Stomach (tissue), 9 donors: ENCODE measurements around the gene MAPK14. TPM values are rescaled to one million over a fixed set of nuclear protein-coding genes. Genes with fewer than 3 reads are reported as not detected.

Experiments
- DNase-seq, 2 donors: peaks; one replicate each; pipeline versions ENCODE4 v3.0.0 to v3.0.0-alpha.2; 2013 to 2019
- H3K27ac ChIP-seq, 5 donors: fragments of 200-600 bp in 4 of 5; sonication (generic) in 4 of 5; one replicate each; pipeline ENCODE4 v1.5.1; 2013 to 2019; ENCODE audit warnings: mild to moderate bottlenecking in 1 of 5, moderate library complexity in 1 of 5
- H3K27me3 ChIP-seq, 3 donors: fragments of 200-600 bp; sonication (generic); one replicate each; pipeline ENCODE4 v1.5.1; 2017 to 2019; ENCODE audit warnings: mixed run types in 1 of 3
- H3K36me3 ChIP-seq, 4 donors: fragments of 200-600 bp; sonication (generic); 1 replicate in 3 of 4; 2 replicates in 1 of 4; pipeline ENCODE4 v1.5.1; 2016 to 2019
- H3K4me1 ChIP-seq, 4 donors: fragments of 200-600 bp; sonication (generic); one replicate each; pipeline ENCODE4 v1.5.1; 2016 to 2019
- H3K4me3 ChIP-seq, 4 donors: fragments of 200-600 bp; sonication (generic) in 3 of 4; one replicate each; pipeline ENCODE4 v1.5.1; 2016 to 2019; ENCODE audit warnings: mild to moderate bottlenecking in 1 of 4
- H3K9me3 ChIP-seq, 4 donors: fragments of 200-600 bp; sonication (generic); one replicate each; pipeline ENCODE4 v1.5.1; 2016 to 2019
- CTCF ChIP-seq, 7 experiments: fragments of 450-650 bp in 4 of 7; fragments of 200-600 bp in 3 of 7; sonication (generic) in 3 of 7; IDR thresholded peaks; one replicate each; pipeline ENCODE4 v1.5.1; 2016 to 2019; ENCODE audit warnings: antibody characterized with exemption in 7 of 7, control low read depth in 2 of 7, mild to moderate bottlenecking in 1 of 7
- EP300 ChIP-seq: sonication (generic); formaldehyde crosslinking; IDR thresholded peaks from one replicate; pipeline ENCODE4 v1.6.1; 2017; ENCODE audit warnings: antibody characterized with exemption
- POLR2A ChIP-seq, 4 donors: fragments of 450-650 bp; IDR thresholded peaks; one replicate each; pipeline ENCODE4 v1.6.1; 2016; ENCODE audit warnings: antibody characterized with exemption in 4 of 4, control low read depth in 2 of 4, mild to moderate bottlenecking in 1 of 4, moderate library complexity in 1 of 4
- POLR2AphosphoS5 ChIP-seq, 3 donors: sonication (generic); formaldehyde crosslinking; IDR thresholded peaks; one replicate each; pipeline ENCODE4 v1.6.1; 2016; ENCODE audit warnings: antibody characterized with exemption in 3 of 3
- WGBS, 5 donors: extraction: QIAGEN DNeasy Blood & Tissue Kit in 3 of 5; methylation state at CpG; one replicate each; pipeline versions ENCODE4 v1.1.5 to v1.1.7; 2013 to 2018; 5-methylcytosine and 5-hydroxymethylcytosine counted together
- intact Hi-C: fragments of 100-400 bp; cut with DNase I; formaldehyde crosslinking; loops from one replicate; pipeline ENCODE4 v1.15.1; 2023; ENCODE audit warnings: low total_unique reads
- polyA plus RNA-seq, 3 donors: library from polyadenylated mRNA; stranded (reverse); fragments of 200-250 nt; gene quantifications; one replicate each; pipeline ENCODE4 v1.2.3, GENCODE V29; 2013
- total RNA-seq, 5 donors: library from RNA; depleted of rRNA; stranded (reverse); fragments of >200 nt; gene quantifications; one replicate each; pipeline versions ENCODE4 v1.1.0 to v1.2.3, GENCODE V29; 2014 to 2016
- donor health status: healthy with polysubstance abuse.
- donor health status: Bipolar disorder and iron deficiency.
- donor health status: healthy.

Gene MAPK14
- total and polyA plus RNA-seq, 8 donors, result 12.3 to 297 (median 35.9) TPM

GRCh38 chr6:36038120-36038876, 10.7 kb downstream of the MAPK14 start:
- Histone ChIP-seq H3K4me1 (peaks cover 38 to 94% (median 71%) of the 10 kb centered on the region in 4 donors), H3K36me3 (no peaks in the 10 kb centered on the region)
- intact Hi-C loops, result no loop called here

GRCh38 chr6:36039112-36039511, 11.5 kb downstream of the MAPK14 start:
- no peak for TF ChIP-seq POLR2AphosphoS5 (IDR thresholded peaks at IDR 0.05)
- no peak for TF ChIP-seq CTCF (IDR thresholded peaks at IDR 0.05)
- no peak for TF ChIP-seq EP300
- TF ChIP-seq POLR2A (IDR thresholded peaks at IDR 0.05), result no peak
- H3K4me3 ChIP-seq, result no peak overlapping the region
- peak in 1 of 2 donors; percentile 27 for DNase-seq
- no peaks in the 10 kb centered on the region for H3K27me3 ChIP-seq
- intact Hi-C loops, result no loop called here
- H3K9me3 ChIP-seq, result no peaks in the 10 kb centered on the region
- H3K36me3 ChIP-seq, result no peaks in the 10 kb centered on the region
- H3K27ac ChIP-seq, result no peak overlapping the region
- peaks cover 33 to 87% (median 63%) of the 10 kb centered on the region in 4 donors for H3K4me1 ChIP-seq

More at GRCh38 chr6:36038120-36038876, 10.7 kb downstream of the MAPK14 start:
- no peaks in the 10 kb centered on the region for H3K27me3 ChIP-seq
- 47 to 62% (median 58%) methylated on average over 4 of the region's 4 CpGs for WGBS, 5 donors
- H3K9me3 ChIP-seq, result no peaks in the 10 kb centered on the region
- TF ChIP-seq POLR2A (IDR thresholded peaks at IDR 0.05) (no peak), EP300 (no peak), CTCF (IDR thresholded peaks at IDR 0.05) (no peak), POLR2AphosphoS5 (IDR thresholded peaks at IDR 0.05) (no peak)
- peak overlapping the region in 1 of 5 donors; percentile 2 for H3K27ac ChIP-seq
- H3K4me3 ChIP-seq, result no peak overlapping the region
- DNase-seq, result peak in 1 of 2 donors; percentile 21

- DNase-seq, result no peak
- H3K4me1 ChIP-seq, result peaks cover 19 to 85% (median 46%) of the 10 kb centered on the region in 4 donors
- H3K9me3 ChIP-seq, result no peaks in the 10 kb centered on the region
- intact Hi-C loops, result no loop called here
- H3K36me3 ChIP-seq, result no peaks in the 10 kb centered on the region
- no peaks in the 10 kb centered on the region for H3K27me3 ChIP-seq
- H3K27ac ChIP-seq, result no peak overlapping the region
- TF ChIP-seq POLR2AphosphoS5 (IDR thresholded peaks at IDR 0.05) (no peak), POLR2A (IDR thresholded peaks at IDR 0.05) (no peak), EP300 (no peak), CTCF (IDR thresholded peaks at IDR 0.05) (no peak)
- no peak overlapping the region for H3K4me3 ChIP-seq
Observed at GRCh38 chr6:36040958-36041357, 13.3 kb downstream of the MAPK14 start.

GRCh38 chr6:36042618-36043260, 15.1 kb downstream of the MAPK14 start:
- TF ChIP-seq POLR2AphosphoS5 (IDR thresholded peaks at IDR 0.05) (no peak), POLR2A (IDR thresholded peaks at IDR 0.05) (no peak), CTCF (IDR thresholded peaks at IDR 0.05) (no peak), EP300 (no peak)
- no peaks in the 10 kb centered on the region for H3K36me3 ChIP-seq
- DNase-seq, result no peak
- H3K4me1 ChIP-seq, result peaks cover 26 to 85% (median 48%) of the 10 kb centered on the region in 4 donors
- H3K27me3 ChIP-seq, result no peaks in the 10 kb centered on the region
- no peaks in the 10 kb centered on the region for H3K9me3 ChIP-seq
- H3K27ac ChIP-seq, result no peak overlapping the region
- intact Hi-C loops, result no loop called here
- 87 to 93% (median 92%) methylated on average over 12 of the region's 12 CpGs for WGBS, 5 donors
- no peak overlapping the region for H3K4me3 ChIP-seq
